HCT116 (cell line): ENCODE results near the gene SEMA4D. TPM values are rescaled to one million over a fixed set of nuclear protein-coding genes. Genes with fewer than 3 reads are reported as not detected.

Experiments
- ATAC-seq: fragments of 200-7000 bp; cut with Tn5 transposase; 2 replicates; pipeline ENCODE4 v1.9.1; 2020; ENCODE audit warnings: mild to moderate bottlenecking, moderate library complexity
- BruUV-seq: library from RNA; stranded (reverse); fragments of 400-500 nt; replicated peaks from 2 replicates; lab custom pipeline; 2021; lab: Mats Ljungman, UMichigan
- CTCF ChIA-PET: fragments of 300-600 bp; sonication (Branson Sonifier 250); formaldehyde crosslinking; loops from one replicate; lab custom pipeline; 2021; ENCODE audit warnings: antibody characterized with exemption; lab: Charles Lee
- POLR2A ChIA-PET: fragments of 300-600, 350-600 bp; sonication (Branson Sonifier 250); formaldehyde crosslinking; loops from one replicate; lab custom pipeline; 2021; ENCODE audit warnings: antibody characterized with exemption; lab: Charles Lee
- RAD21 ChIA-PET, 2 experiments: fragments of 300-600 bp; sonication (Branson Sonifier 250); formaldehyde crosslinking; loops; one replicate each; lab custom pipeline; 2023; ENCODE audit warnings: low total read pairs in 2 of 2; ENCODE audit not compliant: uncharacterized antibody in 2 of 2, unreplicated experiment in 2 of 2, low non-redundant PET in 1 of 2; lab: Charles Lee
- DNase-seq: peaks from one replicate; pipeline ENCODE4 v3.0.0-alpha.2; 2010; ENCODE audit warnings: low read depth, low spot score
- H2AFZ ChIP-seq: fragments of 200-600 bp; shearing (Covaris generic), sonication (generic); 2 replicates; pipeline ENCODE4 v1.6.1; 2017; ENCODE audit warnings: low read depth, mixed run types, mixed read lengths, antibody characterized with exemption, low read length; ENCODE audit not compliant: poor library complexity, severe bottlenecking
- H3K27ac ChIP-seq: 2 replicates; pipeline ENCODE4 v1.5.1; 2012; ENCODE audit warnings: low read depth, low read length
- H3K27me3 ChIP-seq: fragments of 200-600 bp; sonication (generic); 2 replicates; pipeline ENCODE4 v1.6.1; 2016; ENCODE audit warnings: mixed run types, low read length, mixed read lengths; ENCODE audit not compliant: insufficient read depth
- H3K36me3 ChIP-seq, 2 experiments: fragments of 200-500 bp in 1 of 2; fragments of 200-600 bp in 1 of 2; sonication (Bioruptor generic) in 1 of 2; sonication (generic) in 1 of 2; 2 replicates each; pipeline versions ENCODE4 v1.5.1 to v1.6.1; 2014 to 2016; ENCODE audit warnings: low read length in 2 of 2, inconsistent platforms in 1 of 2, mixed read lengths in 1 of 2, mixed run types in 1 of 2; ENCODE audit not compliant: insufficient read depth in 2 of 2, control insufficient read depth in 1 of 2
- H3K4me1 ChIP-seq, 2 experiments: fragments of 200-600 bp in 1 of 2; sonication (generic) in 1 of 2; 2 replicates each; pipeline versions ENCODE4 v1.5.1 to v1.6.1; 2012 to 2017; ENCODE audit warnings: low read length in 2 of 2, inconsistent platforms in 1 of 2, mild to moderate bottlenecking in 1 of 2, mixed read lengths in 1 of 2, mixed run types in 1 of 2, moderate library complexity in 1 of 2; ENCODE audit not compliant: insufficient read depth in 2 of 2, control insufficient read depth in 1 of 2
- H3K4me2 ChIP-seq: fragments of 200-600 bp; sonication (generic); 2 replicates; pipeline ENCODE4 v1.6.1; 2017; ENCODE audit warnings: mixed run types, low read length, mixed read lengths
- H3K4me3 ChIP-seq, 2 experiments: fragments of 200-600 bp in 1 of 2; sonication (generic) in 1 of 2; replicated peaks in 1 of 2; 2 replicates each; pipeline ENCODE4 v1.5.1; 2011 to 2016; ENCODE audit warnings: low read length in 2 of 2, control low read depth in 1 of 2, low read depth in 1 of 2, mild to moderate bottlenecking in 1 of 2, mixed read lengths in 1 of 2, mixed run types in 1 of 2
- H3K79me2 ChIP-seq: fragments of 200-600 bp; sonication (generic); 2 replicates; pipeline ENCODE4 v1.6.1; 2017; ENCODE audit warnings: mild to moderate bottlenecking, mixed run types, low read length, moderate library complexity, mixed read lengths; ENCODE audit not compliant: insufficient read depth
- H3K9ac ChIP-seq: fragments of 200-600 bp; sonication (generic); 2 replicates; pipeline ENCODE4 v1.6.1; 2016; ENCODE audit warnings: low read length, mixed read lengths
- H3K9me2 ChIP-seq: fragments of 200-600 bp; sonication (generic), shearing (Covaris generic); 2 replicates; pipeline ENCODE4 v1.6.1; 2017; ENCODE audit warnings: mixed run types, mild to moderate bottlenecking, moderate library complexity; ENCODE audit not compliant: insufficient read depth
- H3K9me3 ChIP-seq, 2 experiments: fragments of 200-500 bp in 1 of 2; fragments of 200-600 bp in 1 of 2; sonication (Bioruptor generic) in 1 of 2; sonication (generic) in 1 of 2; 2 replicates each; pipeline ENCODE4 v1.6.1; 2014 to 2017; ENCODE audit warnings: low read length in 2 of 2, mixed read lengths in 2 of 2, inconsistent platforms in 1 of 2, low read depth in 1 of 2, mild to moderate bottlenecking in 1 of 2, mixed run types in 1 of 2, moderate library complexity in 1 of 2; ENCODE audit not compliant: control insufficient read depth in 1 of 2, insufficient read depth in 1 of 2
- H4K20me1 ChIP-seq: fragments of 200-600 bp; sonication (generic), shearing (Covaris generic); 2 replicates; pipeline ENCODE4 v1.6.1; 2017; ENCODE audit warnings: mixed run types, mild to moderate bottlenecking, moderate library complexity; ENCODE audit not compliant: insufficient read depth
- CBX3 ChIP-seq: IDR thresholded peaks from 2 replicates; pipeline ENCODE4 v1.6.1; 2012; ENCODE audit warnings: low read depth
- ELF1 ChIP-seq: IDR thresholded peaks from 2 replicates; pipeline ENCODE4 v1.6.1; 2012; ENCODE audit warnings: low read depth, borderline replicate concordance
- EZH2 ChIP-seq: fragments of 200-600 bp; sonication (generic); IDR thresholded peaks from 2 replicates; pipeline ENCODE4 v1.6.1; 2017; ENCODE audit warnings: antibody characterized with exemption, mixed run types
- FOSL1 ChIP-seq: IDR thresholded peaks from 2 replicates; pipeline ENCODE4 v1.6.1; 2012; ENCODE audit warnings: low read depth
- JUND ChIP-seq: IDR thresholded peaks from 2 replicates; pipeline ENCODE4 v1.6.1; 2012
- POLR2A ChIP-seq: IDR thresholded peaks from 2 replicates; pipeline ENCODE4 v1.7.0; 2011; ENCODE audit warnings: borderline replicate concordance; ENCODE audit not compliant: insufficient read depth, insufficient read length; ENCODE audit errors: extremely low read depth
- POLR2AphosphoS5 ChIP-seq: IDR thresholded peaks from 2 replicates; pipeline ENCODE4 v1.6.1; 2011; ENCODE audit warnings: mild to moderate bottlenecking, low read depth, low read length, moderate library complexity
- RAD21 ChIP-seq: IDR thresholded peaks from 2 replicates; pipeline ENCODE4 v1.6.1; 2012; ENCODE audit warnings: low read depth, mild to moderate bottlenecking
- REST ChIP-seq: IDR thresholded peaks from 2 replicates; pipeline ENCODE4 v1.6.1; 2012; ENCODE audit warnings: low read depth
- SIN3A ChIP-seq: IDR thresholded peaks from 2 replicates; pipeline ENCODE4 v1.6.1; 2012; ENCODE audit warnings: low read depth
- SRF ChIP-seq: IDR thresholded peaks from 2 replicates; pipeline ENCODE4 v1.6.1; 2012; ENCODE audit warnings: low read depth
- TCF7L2 ChIP-seq: IDR thresholded peaks from 2 replicates; pipeline ENCODE4 v1.7.0; 2011; ENCODE audit warnings: borderline replicate concordance, inconsistent platforms; ENCODE audit not compliant: insufficient read depth, insufficient read length; ENCODE audit errors: extremely low read depth
- YY1 ChIP-seq: IDR thresholded peaks from 2 replicates; pipeline ENCODE4 v1.6.1; 2011; ENCODE audit warnings: low read length, low read depth, moderate library complexity, mild to moderate bottlenecking; ENCODE audit not compliant: insufficient replicate concordance; ENCODE audit errors: extremely low read depth
- ZBTB33 ChIP-seq: IDR thresholded peaks from 2 replicates; pipeline ENCODE4 v1.6.1; 2011; ENCODE audit warnings: mild to moderate bottlenecking, low read length, moderate library complexity; ENCODE audit not compliant: insufficient replicate concordance; ENCODE audit errors: extremely low read depth
- ZNF274 ChIP-seq: fragments of 200-500 bp; sonication (Bioruptor generic); IDR thresholded peaks from 2 replicates; pipeline ENCODE4 v1.6.1; 2014; ENCODE audit warnings: mild to moderate bottlenecking, low read depth, low read length, inconsistent platforms
- intact Hi-C: fragments of 100-400 bp; cut with micrococcal nuclease; formaldehyde crosslinking; loops from 2 replicates; pipeline ENCODE4 v1.10.0; 2022
- total RNA-seq: library from RNA; stranded (reverse); gene quantifications from one replicate; pipeline ENCODE4 v1.2.1, GENCODE V29; 2021; ENCODE audit not compliant: unreplicated experiment

SEMA4D gene
- total RNA-seq, 1 experiment from 2014 or later: 32.0 TPM

GRCh38 chr9:89454498-89455355 is 43.2 kb downstream of the SEMA4D start (continued):
- TF ChIP-seq REST: no peak
- no peak for TF ChIP-seq YY1
- TF ChIP-seq RAD21: no peak
- TF ChIP-seq EZH2: no peak
- TF ChIP-seq ELF1: no peak
- no peak for TF ChIP-seq FOSL1
- no peak for TF ChIP-seq JUND
- no peak for TF ChIP-seq CBX3
- no peak for TF ChIP-seq ZNF274
- TF ChIP-seq SIN3A: no peak
- no peak for TF ChIP-seq SRF

GRCh38 chr9:89453452-89453851 is 44.5 kb downstream of the SEMA4D start:
- H3K9me2 ChIP-seq: no peaks in the 10 kb centered on the region
- no peaks in the 10 kb centered on the region for H4K20me1 ChIP-seq
- no peak overlapping the region for H2AFZ ChIP-seq
- ChIA-PET CTCF (no interaction called here), POLR2A (no interaction called here), RAD21 (no interaction called here)
- H3K9ac ChIP-seq: no peak overlapping the region
- no peaks in the 10 kb centered on the region; the same call in 1 of the 2 replicates for H3K79me2 ChIP-seq
- H3K4me3 ChIP-seq: no peak overlapping the region
- no peak overlapping the region for H3K4me2 ChIP-seq
- no peaks in the 10 kb centered on the region for H3K36me3 ChIP-seq
- H3K27me3 ChIP-seq: no peaks in the 10 kb centered on the region
- intact Hi-C loops: no loop called here
- no peak overlapping the region for H3K27ac ChIP-seq
- ATAC-seq (no peak), DNase-seq (no peak)
- no peaks in the 10 kb centered on the region for H3K9me3 ChIP-seq
- BruUV-seq: TSS peak; percentile 25
- H3K4me1 ChIP-seq: no peaks in the 10 kb centered on the region
- TF ChIP-seq REST: no peak
- no peak for TF ChIP-seq POLR2AphosphoS5
- TF ChIP-seq CBX3: no peak
- no peak for TF ChIP-seq FOSL1
- no peak for TF ChIP-seq ZBTB33
- no peak for TF ChIP-seq POLR2A
- TF ChIP-seq TCF7L2: no peak
